Middle frontal gyrus (tissue), 1 donor: ENCODE measurements around the gene ELMO2.
A peak's percentile ranks its signal among the peaks of the same experiment; 100 is the strongest.

Source experiments
- DNase-seq: peaks from one replicate; pipeline ENCODE4 v3.0.0-alpha.2; 2015; ENCODE audit warnings: low spot score; ENCODE audit errors: extremely low spot score

Gene ELMO2

DNA sequence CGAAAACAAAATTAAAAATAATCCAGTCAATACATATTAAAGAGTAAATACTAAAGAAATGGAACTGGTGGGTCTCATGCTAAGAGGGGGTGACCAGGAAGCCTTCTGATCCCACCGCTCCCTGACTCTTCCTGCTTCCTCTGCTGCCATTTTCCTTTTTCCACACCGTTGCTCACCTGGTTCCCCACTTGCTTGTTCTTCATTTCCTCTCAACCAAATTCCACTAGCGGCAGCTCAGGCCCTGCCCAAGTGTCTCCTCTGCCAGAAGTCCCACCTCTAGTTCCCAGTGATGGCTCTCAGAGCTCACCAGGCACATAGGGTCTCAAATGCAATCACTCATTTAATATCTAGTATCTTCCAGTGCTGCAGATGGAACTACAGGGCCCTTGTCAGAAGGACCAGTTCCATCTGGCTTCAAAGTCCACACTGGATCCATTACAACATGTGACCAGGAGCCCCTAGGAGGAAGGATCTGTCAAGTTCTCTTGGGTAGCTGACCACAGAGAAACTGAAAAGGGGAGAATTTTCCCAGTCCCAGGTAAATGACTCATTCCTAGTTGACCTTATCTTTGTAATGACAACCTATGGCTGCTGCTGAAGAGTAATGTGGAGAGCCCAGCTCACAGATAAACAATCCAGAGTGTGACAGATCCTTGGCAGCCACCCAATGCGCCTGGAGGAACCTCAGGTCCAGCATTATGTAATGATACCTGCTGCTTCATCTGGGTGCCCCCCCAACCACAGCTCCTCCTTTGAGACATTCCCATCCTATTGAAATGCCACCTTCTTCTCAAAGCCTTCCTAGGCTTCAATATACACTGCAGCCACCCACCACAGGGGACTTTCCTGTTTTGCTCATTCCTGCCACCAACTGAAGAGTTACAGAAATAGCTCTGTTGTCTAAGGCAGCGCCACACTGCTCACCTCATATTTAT is 38.2 kb downstream of the ELMO2 start:
- no peak for DNase-seq

DNA sequence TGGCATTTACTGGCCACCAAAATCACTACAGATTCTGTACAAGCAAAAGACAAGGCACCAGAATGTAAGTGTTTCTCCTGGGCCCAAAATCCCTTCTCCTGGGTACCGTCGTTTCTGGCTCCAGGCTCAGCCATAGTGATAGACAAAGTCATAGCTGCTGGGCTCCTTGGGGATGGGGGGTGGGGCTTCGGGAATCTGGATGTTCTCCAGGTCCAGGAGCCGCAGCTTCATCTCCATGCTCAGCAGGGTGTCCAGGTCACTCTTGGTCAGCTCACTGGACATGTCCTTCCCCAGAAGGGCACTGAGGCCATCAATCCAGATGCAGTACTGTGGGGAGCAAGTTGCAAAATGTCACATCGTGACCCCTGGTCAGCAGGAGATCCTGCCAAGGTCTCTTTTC is 39.2 kb downstream of the ELMO2 start:
- DNase-seq = no peak

DNA sequence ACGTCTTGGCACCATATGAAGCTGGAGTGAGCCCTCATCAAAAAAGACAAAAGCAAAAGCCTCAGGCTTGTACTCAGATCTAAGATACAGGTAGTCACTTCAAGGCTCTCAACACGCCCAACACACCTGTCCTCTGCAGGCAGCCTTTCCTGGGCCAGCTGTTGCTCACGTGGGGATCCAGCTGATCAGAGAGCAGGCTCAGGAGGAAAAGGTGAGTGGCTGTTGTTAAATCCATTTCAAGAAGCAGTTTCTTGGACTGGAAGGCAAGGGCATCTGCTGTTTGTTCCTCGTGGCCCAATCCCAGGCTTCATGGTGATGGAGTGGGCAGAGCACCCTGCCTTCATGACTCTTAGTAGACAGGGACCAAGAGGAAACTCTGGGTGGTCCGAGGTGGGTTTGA is 39.6 kb downstream of the ELMO2 start:
- no peak for DNase-seq

DNA sequence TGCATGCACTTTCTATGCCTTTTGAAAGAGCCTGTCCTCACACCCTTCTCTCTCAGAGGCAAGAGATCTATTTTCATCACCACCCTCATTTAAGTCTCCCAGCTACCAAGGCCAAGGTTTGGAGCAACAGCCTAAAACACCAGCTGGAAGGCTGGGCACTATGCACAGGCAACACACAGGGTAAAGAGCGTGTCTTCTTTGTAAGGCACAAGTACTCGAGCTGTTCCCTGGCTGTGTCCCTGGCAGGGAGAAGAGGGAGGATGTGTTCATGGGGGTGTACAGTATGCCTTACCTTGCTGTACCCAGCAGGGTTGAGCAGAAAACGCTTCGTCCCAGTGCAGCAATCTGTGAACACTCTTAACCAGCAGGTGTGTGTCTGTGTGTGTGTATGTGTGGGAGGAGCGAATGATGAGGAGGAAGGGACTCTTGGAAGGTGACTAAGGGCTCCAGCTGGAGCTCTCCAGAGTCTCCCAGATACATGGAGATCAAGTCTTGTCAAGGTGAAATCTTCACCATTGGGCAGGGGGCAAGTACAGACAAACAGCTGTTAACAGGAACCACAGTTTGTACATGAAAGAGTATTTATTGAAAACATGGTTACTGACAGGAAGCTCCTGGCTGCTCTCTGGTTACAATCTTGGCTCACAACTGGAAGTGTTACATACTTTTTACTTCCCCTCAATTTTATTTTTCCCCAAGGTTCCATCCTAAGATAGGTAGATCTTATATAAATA is 40.8 kb downstream of the ELMO2 start:
- DNase-seq = no peak

DNA sequence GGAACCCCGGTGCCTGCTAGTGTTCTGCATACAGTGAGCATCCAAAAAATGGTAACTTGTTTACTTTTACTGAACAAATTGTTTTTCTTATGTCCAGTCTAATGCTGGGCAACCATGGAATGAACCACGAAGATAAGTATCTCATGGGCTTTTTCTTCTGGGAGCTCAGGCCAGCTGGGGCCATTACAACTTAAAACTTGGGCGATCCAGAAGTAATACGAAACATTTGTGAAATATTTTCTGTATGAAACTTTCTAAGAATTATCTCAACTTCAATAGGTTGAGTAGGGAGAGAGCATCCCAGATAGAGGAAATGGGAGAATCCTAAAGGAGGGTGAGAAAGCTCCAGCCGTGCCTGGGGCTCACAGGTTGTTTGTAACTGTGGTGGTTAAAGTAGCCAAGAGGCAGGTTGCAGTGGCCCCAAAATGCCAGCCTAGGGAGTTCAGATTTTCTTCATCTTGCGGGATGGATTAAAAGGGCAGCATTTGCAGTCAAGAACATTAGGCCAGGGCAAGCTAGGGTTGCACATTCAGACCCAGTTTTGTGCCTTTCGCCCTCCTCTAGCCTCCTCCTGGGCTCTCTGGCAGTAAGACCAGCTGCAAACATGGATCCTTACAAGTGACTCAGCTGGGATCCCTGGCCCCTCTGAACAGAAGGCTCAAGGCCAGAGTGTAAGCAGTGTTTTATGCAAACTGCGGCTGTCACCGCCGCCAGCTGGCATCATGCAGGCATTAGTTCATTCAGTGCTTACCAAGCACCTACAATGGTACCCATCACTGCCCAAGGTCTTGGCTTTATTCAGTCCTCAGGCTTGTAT is 41.5 kb downstream of the ELMO2 start:
- DNase-seq = no peak

DNA sequence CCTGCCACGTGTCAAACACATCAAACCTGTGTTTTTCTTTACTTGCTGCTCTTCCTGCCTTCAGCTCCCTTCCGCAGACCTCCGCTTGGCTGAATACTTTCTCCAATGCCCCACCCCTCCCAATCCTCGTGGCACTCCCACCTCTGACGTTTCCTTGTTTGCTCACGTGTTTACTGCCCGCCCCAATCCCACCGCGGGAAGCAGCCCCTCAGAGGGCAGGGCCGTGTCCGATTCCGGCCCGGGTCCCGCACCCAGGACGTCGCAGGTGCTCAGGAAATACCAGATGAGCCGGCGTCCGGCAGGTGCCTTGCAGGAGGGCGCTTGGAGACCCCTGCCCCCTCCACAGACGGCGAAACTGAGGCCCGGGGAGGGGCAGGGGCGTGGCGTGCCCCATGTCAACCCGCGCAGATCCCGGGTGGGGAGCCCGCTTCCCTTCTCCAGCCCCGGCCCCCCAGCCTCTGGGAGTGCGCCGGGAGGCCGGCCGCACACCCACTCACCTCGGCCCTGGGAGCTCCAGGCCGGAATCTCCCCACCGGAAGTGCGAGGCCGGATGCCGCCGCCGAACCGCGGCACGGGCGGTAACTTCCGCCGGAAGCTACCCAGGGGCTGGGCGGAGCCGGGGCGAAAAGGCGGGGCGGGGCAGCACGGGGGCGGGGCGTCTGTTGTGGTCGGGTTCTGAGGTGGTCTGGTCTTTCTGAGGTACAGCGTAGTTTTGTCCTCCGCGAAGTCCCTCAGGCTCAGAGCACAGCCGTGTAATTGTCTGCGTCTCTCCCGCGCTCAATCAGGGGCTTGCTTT is 42.3 kb downstream of the ELMO2 start:
- peak; percentile 77 for DNase-seq

DNA sequence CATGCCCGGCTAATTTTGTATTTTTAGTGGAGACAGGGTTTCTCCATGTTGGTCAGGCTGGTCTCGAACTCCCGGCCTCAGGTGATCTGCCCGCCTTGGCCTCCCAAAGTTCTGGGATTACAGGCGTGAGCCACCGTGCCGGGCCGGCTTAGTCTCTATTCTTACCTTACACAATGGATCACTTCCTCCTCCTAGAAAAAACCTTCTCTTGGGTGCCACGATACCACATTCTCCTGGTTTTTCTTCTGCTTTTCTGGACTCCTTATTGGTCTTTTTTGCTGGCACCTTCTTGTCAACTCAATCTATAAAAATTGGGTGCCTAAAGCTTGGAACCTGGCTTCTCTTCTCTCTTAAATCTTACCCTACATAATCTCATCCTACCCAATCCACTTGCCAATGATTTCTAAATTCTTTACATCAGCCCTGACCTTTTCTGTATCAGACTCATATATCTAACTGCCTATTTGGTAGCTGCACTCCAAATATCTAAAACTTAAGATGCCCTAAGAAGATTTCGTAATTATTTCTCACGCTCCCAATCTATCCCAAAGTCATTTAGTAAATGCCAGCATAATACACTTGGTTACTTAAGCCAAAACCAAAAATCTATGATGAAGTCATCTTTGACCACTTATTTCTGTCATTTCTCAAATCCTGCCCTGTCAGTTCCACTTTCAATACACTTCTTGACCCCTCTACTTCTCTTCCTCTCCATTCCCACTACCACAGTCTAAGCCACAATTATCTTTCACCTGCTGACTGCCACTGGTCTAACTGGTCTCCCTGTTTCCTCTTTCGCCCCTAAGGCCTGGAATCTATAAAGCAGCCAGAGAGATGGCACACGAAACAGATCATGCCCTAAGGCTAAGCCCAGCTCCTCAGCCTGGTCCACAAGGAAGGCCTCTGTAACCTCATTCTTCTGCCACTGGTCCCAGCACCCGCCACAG is 43.2 kb downstream of the ELMO2 start:
- no peak for DNase-seq

DNA sequence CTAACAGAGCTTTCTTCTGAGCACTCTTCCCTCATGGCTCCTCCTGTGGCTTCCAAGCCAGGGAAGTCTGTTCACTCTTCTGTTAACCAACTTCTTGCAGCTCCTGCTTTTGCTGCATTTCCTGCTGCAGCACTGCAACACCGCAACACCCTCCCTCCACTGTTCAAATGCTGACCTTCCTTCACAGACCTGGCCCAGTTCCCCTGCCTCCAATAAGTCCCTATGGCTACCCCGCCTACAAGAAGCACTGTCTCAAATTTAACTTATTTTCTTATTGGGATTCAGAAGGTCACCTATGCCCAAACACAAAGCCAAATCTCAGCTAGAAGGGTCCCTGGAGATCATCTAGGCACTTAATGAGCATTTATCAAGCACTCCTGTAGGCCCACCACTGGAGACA is 44.6 kb downstream of the ELMO2 start:
- DNase-seq = no peak

DNA sequence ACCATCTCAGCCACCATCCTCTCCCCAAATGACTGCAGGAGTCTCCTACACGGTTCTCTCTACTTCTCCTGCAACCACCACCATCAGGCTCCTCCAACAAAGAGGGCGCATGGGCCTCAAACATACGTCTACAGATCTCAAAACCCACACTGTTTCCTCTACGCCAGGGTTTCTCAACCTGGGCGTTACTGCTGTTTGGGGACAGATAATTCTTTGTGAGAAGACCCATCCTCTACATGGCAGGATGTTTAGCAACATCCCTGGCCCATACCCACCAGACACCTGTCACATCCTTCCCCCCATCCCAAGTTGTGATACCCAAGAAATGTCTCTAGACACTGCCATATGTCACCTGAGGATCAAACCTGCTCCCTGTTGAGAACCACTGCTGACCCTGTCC is 45.0 kb downstream of the ELMO2 start:
- DNase-seq = no peak

DNA sequence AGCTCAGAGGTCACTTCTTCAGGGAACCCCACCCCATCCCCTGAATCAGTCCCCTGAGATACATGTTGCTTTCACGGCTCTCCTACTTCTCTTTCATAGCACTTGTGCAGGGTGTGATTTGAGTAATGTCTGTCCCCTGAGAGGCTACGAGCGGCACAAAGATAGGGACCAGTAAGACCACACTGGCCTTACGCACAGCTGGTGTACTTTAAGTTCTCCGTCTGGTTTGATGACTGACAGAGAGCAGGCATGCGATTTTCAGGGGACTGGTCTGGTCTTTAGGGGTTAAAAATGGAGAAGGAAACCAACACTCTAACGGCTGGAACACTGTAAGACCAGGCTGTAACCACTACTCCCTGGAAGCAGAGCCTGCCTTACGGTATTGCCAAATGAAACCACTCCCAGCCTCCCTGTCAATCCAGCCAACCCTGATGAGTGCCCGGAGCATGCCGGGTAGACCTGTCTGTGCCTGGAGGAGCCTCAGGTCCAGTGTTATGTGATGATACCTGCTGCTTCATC is 47.1 kb downstream of the ELMO2 start:
- no peak for DNase-seq

DNA sequence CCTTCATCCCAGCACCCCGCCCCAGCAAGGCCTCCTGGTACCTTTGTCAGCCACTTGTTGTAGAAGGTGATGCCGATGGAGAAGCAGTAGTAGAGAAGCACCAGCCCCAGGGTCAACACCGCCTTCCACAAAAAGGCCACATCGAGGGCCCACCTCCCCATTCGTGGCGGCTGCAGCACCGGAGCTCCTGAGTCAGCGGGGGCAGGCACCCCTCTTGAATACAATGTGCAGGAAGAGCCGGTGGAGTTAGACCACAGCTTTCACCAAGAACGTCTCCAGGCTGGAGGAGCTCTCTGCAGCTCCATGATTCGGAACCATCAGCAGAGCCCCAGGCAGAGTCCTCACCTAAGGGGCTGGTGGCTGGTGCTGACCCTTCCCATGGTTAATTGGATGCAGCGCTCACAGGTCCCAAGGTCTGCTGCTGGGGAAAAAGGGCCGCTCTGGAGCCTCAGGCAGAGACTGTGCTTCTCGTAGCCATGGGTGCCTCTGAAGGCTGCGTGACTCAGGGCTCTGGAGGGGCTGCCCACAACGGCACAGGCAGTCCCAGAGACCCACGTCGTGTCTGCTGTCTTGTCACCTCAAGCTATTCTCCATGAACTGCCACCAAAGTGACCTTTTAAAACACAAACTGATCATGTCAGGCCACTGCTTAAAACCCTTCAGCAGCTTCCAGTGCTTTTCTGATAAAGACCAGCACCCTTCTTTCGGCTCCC is 47.9 kb downstream of the ELMO2 start:
- DNase-seq = no peak

DNA sequence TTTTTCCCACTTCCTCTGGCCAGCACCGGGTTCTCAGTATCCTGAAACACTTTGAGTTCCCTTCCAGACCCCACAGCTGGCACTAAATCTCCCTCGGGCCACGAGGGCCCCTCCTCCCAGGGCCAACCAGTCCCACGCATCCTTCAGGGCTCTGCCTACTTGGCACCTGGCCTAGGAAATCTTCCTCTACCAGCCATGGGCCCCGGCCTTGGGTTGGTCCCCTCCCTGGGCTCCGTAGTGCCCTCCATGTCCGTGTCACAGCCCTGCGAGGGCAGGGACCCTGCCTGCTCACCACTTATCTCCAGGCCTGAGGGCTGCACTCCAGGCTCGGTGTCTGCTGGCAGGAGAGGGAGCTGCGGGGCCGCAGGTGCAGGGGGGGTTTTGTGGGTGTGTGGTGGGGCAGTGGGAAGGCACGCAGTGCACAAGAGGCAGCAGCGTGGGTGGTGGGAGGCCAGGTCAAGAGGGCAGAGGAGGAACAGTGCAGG is 49.3 kb downstream of the ELMO2 start:
- no peak for DNase-seq

DNA sequence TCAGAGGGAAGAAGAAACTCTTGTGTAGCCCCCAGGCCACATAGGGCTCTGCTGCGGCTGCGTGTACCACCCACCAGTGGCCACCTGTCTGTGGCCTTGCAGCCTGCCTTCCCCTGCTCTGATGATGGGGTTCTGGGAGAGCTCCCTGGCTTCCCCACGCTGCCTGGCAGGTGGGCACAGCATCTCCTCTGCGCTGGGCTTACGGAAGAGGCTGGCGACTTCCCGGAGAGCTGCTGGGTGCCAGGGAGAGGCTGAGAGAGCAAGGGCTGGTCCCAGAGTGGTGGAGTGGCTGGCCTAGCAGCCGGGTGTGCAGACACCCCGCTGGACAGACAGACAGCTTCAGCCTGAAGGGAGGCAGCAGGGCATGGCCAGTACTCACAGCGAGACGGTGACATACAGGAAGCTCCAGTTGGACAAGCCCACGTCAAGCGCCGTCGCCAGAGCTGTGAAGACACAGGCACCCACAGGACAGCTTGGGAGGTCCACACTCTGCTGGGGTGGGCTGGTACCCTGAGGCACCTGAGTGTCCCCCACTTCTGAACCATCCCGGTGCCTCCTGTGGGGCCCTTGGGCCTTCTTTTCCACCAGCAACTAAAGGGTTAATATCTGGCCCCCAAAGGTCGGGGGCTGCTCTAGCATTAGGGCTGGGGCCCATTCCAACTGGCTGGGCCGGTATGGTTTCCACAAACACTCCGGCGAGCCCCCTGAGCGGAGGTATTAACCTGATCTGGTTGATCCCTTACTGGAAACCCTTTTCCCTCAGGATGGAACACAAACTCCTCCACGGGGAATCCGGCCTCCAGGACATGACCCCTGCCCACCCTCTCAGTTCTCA is 50.0 kb downstream of the ELMO2 start:
- no peak for DNase-seq

DNA sequence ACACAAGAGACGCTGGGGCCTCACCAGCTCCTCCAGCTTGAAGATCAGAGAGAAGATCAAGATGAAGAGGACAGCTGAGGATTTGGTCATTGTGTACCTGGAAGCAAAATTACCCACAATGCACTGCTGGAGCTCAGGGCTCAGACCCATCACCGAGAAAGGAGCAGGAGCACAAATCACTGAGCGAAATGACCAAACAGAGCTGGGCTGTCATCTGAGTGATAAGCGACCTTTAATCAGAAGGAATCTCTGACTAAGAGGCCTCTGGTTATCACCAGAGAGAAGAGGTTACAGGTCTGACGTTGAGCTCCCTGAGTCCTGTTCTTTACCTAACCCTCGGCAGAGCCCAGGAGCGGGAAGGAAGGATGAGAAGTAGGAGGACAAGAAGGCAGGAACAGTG is 50.6 kb downstream of the ELMO2 start:
- DNase-seq = no peak

DNA sequence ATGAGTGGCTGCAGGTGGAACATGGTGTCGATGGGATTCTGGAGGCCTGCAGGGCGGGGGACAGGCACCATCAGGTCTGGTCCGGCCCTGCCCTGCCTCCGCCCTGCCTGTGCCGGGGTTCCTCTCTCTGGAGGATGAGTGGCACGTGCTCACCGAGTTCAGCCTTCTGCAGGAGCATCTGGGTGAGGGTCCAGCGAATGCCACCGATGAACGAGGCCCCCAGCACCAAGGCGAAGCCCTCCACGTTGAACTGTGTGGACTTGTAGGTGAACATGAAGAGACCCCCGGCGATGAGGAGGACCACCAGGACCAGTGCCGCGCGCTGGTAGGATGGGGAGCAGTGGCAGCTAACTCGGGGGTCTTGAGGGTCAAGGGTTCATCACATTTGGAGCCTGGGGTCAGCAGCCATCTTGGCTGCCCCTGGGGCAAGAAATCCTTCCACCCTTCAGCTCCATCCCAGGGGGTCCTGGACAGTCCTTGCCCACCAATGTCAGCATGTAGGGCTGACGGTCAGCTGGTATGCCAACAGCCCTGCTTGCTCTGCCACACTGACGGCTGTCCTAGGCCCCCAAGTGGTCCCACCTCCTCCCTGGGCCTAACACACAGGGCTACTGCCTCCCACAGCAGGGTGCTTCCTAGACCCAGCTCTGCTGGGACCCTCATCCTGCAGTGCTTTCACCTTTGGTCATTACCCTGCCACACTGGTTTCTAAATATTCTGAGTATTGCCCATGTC is 51.3 kb downstream of the ELMO2 start:
- no peak for DNase-seq

DNA sequence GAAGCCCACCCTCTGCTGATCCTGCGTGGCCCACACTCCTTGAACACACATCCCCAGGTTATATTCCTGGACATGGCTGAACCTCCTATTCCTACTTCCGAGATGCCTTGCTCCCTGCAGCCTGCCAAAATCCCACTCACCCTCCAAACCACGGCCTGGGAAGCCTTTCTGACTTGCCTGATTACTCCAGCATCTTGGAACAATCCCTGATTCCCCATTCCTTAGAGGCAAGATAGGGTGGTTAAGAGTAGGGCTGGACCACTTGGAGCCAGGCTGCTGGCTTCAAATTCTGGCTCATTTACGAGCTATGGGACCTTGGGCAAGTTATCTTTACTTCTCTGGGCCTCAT is 52.2 kb downstream of the ELMO2 start:
- no peak for DNase-seq

DNA sequence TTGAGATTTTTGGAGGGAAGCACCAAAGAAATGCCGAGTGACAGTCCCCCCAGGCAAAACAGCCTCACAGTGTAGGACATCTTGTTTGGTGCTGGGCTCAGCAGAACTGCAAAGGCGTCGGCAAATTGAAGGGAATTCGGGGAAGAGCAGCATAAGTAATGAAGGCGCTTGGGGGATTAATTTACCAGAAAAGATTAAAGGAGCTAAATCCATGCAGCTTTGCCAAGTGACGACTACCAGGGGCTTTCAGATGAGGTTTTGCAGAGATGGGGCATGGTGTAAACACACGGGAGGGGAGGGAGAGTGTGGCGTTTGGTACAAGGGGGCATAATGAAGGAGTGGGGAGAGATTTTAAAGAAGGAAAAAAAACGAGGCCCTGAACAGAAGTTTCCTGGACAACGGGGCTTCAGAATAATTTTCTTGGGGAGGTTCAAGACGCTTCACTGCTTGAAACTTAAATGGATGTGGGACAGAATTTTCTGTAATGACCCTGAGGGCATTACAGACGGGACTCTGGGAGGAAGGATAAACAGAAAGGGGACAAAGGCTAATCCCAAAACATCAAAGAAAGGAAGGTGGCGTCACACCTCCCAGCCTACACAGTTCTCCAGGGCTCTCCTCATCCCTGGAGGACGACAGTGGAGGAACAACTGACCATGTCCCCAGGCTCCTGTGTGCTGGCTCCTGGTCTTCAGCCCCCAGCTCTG is 52.8 kb downstream of the ELMO2 start:
- no peak for DNase-seq
